Activated CD4-positive, alpha-beta T cell treated with anti-CD3 and anti-CD28 coated beads, Interleukin-2, amount 50 U/mL, for 4 hours (primary cell): ENCODE results near the gene BMERB1.

Experiments used
- DNase-seq, 2 experiments: peaks; one replicate each; pipeline ENCODE4 v3.0.0-alpha.2; 2020

Gene BMERB1

DNA sequence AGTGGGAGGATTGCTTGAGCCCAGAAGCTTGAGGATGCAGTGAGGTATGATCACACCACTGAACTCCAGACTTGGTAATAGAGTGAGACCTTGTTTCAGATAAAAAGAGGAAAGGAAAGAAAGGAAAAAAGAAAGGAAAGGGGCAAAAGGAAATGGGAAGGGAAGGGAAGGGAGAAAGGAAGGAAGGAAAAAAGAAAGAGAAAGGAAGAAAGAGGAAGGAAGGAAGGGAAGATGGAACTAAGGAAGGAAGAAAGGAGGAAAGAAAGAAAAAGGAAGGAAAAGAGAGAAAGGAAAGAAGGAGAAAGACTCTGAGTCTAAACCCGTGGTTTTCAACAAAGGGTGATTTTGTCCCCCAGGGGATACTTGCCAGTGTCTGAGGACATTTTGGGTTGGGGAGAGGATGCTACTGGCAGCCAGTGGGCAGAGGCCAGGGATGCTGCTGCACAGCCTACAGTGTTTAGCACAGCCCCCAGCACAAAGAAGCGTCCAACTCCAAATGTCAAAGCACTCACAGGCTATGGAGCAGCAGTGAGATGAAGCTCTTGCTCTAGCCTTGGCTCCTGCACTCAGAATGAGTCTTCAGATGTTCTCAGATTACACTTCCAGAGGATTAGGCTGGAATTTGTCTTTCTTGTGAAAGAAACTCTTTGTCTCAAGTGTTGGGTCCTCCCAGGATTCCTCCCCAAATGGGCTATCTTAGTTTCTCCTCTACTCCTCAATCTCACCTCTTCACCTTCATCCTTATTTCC is 64.2 kb downstream of the BMERB1 start:
- no peak for DNase-seq

- no peak for DNase-seq
Observed at GRCh38 chr16:15502041-15502725, 67.8 kb downstream of the BMERB1 start.

DNA sequence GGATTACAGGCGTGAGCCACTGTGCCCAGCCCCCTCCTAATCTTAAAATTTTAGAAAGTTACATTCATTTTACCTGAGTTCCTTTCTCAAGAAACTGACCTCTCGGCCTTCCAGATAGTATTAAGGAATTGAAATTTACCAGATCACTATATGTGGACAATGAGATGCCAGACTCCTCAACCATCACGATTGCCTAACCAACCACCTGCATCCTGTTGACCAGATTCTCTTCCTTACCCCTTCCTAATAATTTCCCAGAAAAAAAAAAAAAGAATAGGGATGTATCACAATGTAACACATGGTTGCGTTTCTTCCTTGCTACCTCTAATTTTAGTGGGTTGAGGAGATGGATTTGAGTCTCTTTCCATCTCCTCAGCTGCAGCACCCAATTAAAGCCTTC is 72.1 kb downstream of the BMERB1 start:
- no peak for DNase-seq

DNA sequence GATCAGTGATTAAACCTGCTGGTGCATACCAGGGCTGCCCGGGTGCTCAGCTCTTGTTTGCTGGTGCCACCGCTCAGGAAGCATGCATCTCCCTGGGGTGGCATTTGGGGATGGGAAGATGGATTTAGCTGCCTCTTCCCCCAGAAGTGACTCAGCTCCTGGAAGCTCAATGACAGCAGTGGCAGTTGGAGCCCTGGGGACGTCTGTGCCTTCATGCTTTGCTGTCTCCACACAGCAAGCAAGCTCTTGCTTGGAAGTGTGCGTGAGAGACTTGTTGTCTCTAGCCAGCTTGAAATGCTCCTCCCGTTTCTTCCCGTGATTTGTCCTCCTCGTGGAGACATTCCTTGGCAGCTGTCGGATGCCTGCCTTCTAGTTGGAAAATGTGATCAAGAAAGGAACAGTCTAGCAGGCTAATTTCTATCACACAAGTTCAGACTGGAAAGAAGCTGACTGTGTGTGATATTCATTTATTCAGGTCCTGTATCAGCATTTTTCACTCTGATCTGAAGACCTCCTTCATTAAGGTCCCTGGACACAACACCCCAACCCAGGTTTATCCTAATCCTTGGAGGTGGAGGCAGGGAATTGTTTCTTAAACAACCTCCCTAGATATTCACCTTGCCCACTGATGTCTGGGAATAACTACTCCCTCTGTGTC is 73.0 kb downstream of the BMERB1 start:
- DNase-seq = no peak

DNA sequence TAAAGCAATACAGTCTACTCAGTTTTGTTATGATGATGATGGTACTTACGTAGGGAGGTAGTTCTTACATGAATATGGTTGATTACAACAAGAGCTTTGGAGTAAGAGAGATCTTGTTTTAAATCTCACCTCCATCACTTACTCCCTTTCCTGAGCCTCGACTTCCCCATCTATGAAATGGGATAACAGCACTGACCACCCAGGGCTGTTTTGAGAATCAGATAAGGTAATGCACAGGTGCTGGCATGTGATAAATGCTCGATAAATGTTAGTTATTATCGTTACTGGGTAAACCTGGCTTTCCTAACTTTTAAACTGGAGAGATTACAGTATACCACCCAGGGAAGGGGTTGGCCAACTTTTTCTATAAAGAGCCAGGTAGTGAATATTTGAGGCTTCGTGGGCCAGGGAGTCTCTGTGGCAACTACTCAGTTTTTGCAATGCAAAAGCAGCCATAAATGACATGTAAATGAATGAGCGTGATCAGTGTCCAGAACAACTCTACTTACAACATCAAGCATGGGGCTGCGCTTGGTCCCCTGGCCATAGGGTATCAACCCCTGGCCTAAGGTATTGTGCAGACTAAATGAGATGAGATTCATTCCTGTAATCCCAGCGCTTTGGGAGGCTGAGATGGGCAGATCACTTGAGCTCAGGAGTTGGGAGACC is 73.7 kb downstream of the BMERB1 start:
- no peak for DNase-seq

DNA sequence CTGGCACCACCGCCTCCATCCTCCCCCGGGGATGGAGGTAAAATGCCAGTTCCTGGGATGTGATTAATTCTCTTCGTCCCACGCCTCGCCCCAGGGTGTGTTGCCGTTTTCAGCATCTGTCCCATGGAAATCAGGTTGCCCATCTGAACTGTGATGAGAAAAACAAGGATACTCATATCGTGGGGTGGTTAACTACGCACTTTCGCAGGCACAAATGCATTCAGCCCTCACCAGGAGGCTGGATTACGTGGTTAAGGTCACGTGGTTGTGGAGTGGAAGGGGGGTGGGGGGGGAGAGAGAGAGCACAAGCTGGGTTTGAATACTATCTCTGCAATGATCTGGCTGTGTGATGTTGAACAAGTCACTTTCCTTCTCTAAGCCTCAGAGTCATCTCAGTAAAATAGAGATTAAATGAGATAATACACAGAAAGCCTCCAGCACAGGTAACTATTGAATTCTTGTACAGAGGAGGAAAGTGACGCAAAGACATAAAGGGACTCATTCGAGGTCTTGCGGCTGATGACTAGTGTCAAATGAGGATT is 74.7 kb downstream of the BMERB1 start:
- DNase-seq = no peak

DNA sequence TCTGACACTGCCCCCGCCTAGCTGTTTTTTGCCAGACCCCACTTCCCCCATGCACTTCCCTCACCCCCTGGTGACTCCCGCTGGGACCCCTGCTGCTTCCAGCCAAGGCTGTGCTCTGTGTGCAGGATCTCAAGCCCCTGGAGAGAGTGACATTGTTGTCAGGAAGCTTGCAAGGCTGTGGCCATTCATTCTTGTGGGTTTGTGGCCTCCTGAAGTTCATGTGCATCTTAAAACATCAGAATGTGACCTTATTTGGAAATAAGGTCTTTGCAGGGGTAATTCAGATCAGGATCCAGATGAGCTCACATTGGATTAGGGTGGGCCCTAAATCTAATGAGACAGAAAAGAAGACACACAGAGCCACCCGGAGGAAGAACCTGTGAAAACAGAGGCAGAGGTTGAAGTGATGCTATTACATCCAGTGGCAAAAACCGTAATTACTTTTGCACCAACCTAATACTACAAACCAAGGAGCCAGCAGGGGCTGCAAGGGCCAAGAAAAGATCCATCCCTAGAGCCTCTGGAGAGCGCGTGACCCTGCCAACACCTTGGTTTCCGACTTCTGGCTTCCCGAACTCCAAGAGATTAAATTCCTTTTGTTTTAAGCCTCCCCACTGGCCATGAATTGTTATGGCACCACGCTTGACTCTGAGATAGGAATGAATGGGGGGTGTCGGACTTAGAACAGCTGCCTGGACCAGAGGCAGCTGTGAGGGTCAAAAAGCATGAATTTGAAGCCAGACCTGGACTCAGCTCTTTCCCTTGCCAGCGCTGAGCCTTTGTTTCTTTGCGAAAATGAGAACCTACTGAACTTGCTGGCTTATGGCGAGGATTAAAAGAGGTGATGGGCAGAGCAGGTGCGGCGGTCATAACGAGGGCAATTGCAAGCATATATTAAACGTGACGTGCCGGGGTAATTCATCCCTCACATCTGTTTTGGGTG is 75.5 kb downstream of the BMERB1 start:
- DNase-seq = no peak

DNA sequence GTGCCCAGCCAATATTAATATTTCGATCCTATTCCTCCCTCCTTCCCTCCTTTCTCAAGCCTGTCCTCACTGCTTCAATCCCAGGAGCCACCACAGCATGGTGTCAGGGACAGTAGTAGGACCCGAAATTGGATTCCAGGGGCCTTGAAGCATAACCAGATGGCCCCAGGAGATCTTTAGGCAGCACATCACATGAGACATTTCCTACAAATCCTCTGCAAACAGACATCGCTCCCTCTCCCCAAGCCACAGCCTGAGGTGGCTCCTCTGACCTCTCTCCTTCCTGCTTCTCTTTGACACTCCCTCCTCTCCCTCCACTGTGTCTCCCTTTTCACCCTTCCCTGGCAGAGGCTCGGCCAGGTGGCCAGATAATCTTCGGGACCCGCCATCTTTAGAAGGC is 76.6 kb downstream of the BMERB1 start:
- DNase-seq = no peak

DNA sequence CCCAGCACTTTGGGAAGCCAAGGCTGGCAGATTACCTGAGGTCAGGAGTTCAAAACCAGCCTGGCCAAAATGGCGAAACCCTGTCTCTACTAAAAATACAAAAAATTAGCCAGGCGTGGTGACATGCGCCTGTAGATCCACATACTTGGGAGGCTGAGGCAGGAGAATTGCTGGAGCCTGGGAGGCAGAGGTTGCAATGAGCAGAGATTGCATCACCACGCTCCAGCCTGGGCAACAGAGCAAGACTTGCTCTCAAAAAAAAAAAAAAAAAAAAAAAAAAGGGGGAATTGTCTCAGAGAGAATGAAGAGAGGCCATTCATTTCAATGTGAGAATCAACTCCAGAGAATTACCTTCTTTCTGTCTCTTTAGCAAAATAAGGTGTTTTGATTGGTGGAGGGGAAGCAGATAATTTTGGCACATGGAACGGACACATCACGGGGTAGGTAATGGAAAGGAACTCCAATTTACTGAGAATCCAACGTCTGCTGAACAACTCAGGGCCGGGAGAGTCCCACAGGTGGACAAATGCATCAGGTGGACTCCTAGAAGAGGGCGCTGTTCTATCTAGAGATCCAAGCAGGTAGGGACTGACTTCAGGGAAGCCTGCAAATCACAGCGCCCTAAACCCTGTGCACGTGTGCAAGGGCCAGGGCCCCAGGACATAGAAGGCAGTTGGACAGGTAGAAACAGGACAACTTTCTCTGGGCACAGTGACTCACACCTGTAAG is 77.5 kb downstream of the BMERB1 start:
- no peak for DNase-seq

- DNase-seq = no peak
Observed at GRCh38 chr16:15513156-15513555, 78.8 kb downstream of the BMERB1 start.

DNA sequence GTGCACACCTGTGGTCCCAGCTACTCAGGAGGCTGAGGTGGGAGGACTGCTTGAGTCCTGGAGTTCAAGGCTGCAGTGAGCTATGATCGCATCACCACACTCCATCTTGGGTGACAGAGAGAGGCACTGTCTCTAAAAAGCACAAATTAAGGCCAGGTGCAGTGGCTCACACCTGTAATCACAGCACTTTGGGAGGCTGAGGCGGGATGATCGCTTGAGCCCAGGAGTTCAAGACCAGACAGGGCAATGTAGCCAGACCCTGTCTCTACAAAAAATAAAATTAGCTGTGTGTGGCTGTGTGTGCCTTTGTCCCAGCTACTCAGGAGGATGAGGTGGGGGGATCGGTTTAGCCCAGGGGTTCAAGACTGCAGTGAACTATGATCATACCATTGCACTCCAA is 81.6 kb downstream of the BMERB1 start:
- no peak for DNase-seq

GRCh38 chr16:15516609-15517008 is 82.2 kb downstream of the BMERB1 start:
- no peak for DNase-seq

DNA sequence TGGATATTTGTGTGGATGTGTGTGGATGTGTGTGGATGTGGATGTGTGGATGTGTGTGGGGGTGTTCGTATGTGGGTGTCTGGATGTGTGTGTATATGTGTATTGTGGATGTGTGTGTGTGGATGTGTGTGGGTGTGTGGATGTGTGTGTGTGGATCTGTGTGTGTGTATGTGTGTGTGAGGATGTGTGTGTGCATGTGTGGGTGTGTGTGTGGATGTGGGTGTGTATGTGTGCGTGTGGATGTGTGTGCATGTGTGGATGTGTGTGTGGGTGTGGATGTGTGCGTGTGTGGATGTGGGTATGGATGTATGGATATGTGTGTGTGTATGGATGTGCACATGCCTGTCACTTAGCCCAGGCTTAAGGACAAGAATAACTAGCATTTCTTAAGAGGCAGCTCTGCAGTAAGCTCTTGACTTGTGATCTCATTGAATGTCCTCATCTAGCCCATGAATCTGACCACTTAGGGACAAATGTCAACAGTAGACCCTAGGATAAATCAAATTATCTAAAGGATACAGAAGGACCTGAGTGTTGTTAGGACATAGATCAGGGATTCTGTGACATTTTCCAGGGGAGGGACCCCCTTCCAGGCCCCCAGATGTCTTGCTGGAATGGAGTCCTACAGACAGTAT is 83.5 kb downstream of the BMERB1 start:
- no peak for DNase-seq

- DNase-seq = no peak
Observed at GRCh38 chr16:15518381-15519351, 84.3 kb downstream of the BMERB1 start.

- no peak for DNase-seq
Observed at GRCh38 chr16:15519790-15520189, 85.4 kb downstream of the BMERB1 start.

DNA sequence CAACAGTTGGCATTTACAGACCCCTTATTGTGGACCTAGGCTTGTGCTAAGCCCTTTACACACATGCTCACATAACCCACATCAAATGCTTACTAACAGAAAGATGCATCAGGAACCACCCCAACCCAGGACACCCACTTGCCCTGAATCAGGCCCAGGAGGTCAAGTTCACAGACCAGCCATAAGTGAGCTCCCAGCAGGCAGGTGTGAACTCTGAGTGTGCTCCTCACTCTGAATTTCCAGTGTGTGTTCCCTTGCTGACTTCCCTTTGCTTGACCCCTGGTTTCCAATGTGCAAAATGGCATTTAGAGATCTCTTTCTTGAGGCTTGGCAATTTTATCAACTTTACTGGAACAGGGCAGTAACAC is 87.0 kb downstream of the BMERB1 start:
- DNase-seq = no peak

- no peak for DNase-seq
Observed at GRCh38 chr16:15521758-15522509, 87.5 kb downstream of the BMERB1 start.

GRCh38 chr16:15523092-15523541 is 88.7 kb downstream of the BMERB1 start:
- DNase-seq = no peak

- no peak for DNase-seq
Observed at GRCh38 chr16:15523939-15524338, 89.6 kb downstream of the BMERB1 start.
